ENCODE data around the gene ACSM3. TPM values are rescaled to one million over a fixed set of nuclear protein-coding genes. Genes with fewer than 3 reads are reported as not detected.

Gene ACSM3
- total and polyA plus RNA-seq, 11 donors = 2.0 to 22.5 (median 5.0) TPM

- ATAC-seq = no peak
- peaks cover 0 to 2% (median 0%) of the 10 kb centered on the region in 9 donors for H3K36me3 ChIP-seq
- no peak for TF ChIP-seq POLR2A (IDR thresholded peaks at IDR 0.05)
- TF ChIP-seq CTCF (IDR thresholded peaks at IDR 0.05) = no peak
- peaks cover 0 to 3% (median 0%) of the 10 kb centered on the region in 12 donors for H3K9me3 ChIP-seq
- no peaks in the 10 kb centered on the region for H3K27me3 ChIP-seq
- DNase-seq = no peak
- intact Hi-C loops (cut with DNase I) = no loop called here
- H3K4me1 ChIP-seq = no peaks in the 10 kb centered on the region
- H3K4me3 ChIP-seq = no peak overlapping the region
- H3K27ac ChIP-seq = no peak overlapping the region
Observed at GRCh38 chr16:20789130-20789529, 25.3 kb downstream of the ACSM3 start.

- Histone ChIP-seq H3K4me3 (no peak overlapping the region), H3K27ac (no peak overlapping the region), H3K36me3 (peaks cover 0 to 28% (median 16%) of the 10 kb centered on the region in 9 donors), H3K9me3 (no peaks in the 10 kb centered on the region), H3K4me1 (no peaks in the 10 kb centered on the region), H3K27me3 (no peaks in the 10 kb centered on the region)
- intact Hi-C loops (cut with DNase I) = loop anchor here in 1 of 10 donors (10.0 kb wide), 1 partner anchor 293 kb away; no protein-coding TSS in a partner anchor
- DNase-seq (no peak), ATAC-seq (no peak)
- TF ChIP-seq POLR2A (IDR thresholded peaks at IDR 0.05) = no peak
- no peak for TF ChIP-seq CTCF (IDR thresholded peaks at IDR 0.05)
- 88 to 93% (median 89%) methylated on average over 5 of the region's 5 CpGs for WGBS, 4 donors
Observed at GRCh38 chr16:20791923-20792612, 28.3 kb downstream of the ACSM3 start.

- Histone ChIP-seq H3K27me3 (no peaks in the 10 kb centered on the region), H3K36me3 (peaks cover 0 to 79% (median 55%) of the 10 kb centered on the region in 9 donors), H3K4me1 (no peaks in the 10 kb centered on the region), H3K27ac (no peak overlapping the region), H3K9me3 (no peaks in the 10 kb centered on the region), H3K4me3 (no peak overlapping the region)
- intact Hi-C loops (cut with DNase I) = loop anchor here in 4 of 10 donors (2.0 to 10.0 kb wide), 4 partner anchors 284 to 289 kb away; no protein-coding TSS in a partner anchor
- ATAC-seq (no peak), DNase-seq (no peak)
- TF ChIP-seq POLR2A (IDR thresholded peaks at IDR 0.05) (no peak), CTCF (IDR thresholded peaks at IDR 0.05) (no peak)
- 71 to 90% (median 81%) methylated on average over 2 of the region's 2 CpGs for WGBS, 4 donors
Observed at GRCh38 chr16:20798364-20798763, 34.5 kb downstream of the ACSM3 start.

- no peak for DNase-seq
- peak in 1 of 4 donors; percentile 46 for ATAC-seq
- Histone ChIP-seq H3K36me3 (peaks cover 0 to 78% (median 55%) of the 10 kb centered on the region in 9 donors), H3K27me3 (no peaks in the 10 kb centered on the region), H3K4me3 (no peak overlapping the region), H3K9me3 (no peaks in the 10 kb centered on the region), H3K27ac (no peak overlapping the region), H3K4me1 (peaks cover 0 to 1% (median 0%) of the 10 kb centered on the region in 12 donors)
- TF ChIP-seq CTCF (IDR thresholded peaks at IDR 0.05) (peak in 11 of 12 donors; percentile 30 to 70 (median 57)), POLR2A (IDR thresholded peaks at IDR 0.05) (no peak)
- WGBS, 4 donors = 43 to 67% (median 56%) methylated on average over 2 of the region's 2 CpGs
- intact Hi-C loops (cut with DNase I) = loop anchor here in 4 of 10 donors (2.0 to 10.0 kb wide), 4 partner anchors 283 to 288 kb away; no protein-coding TSS in a partner anchor
Observed at GRCh38 chr16:20799599-20799998, 35.8 kb downstream of the ACSM3 start.
